ENCODE data around the gene FIBCD1. TPM values are rescaled to one million over a fixed set of nuclear protein-coding genes. Genes with fewer than 3 reads are reported as not detected.

The FIBCD1 gene
- 1 to 10 TPM; 7.9 to 9.6 TPM for total RNA-seq
- long read RNA-seq, partial matches to known transcripts = 1 of 6 reads
- long read RNA-seq, other reads (novel, unspliced or antisense) = 5 of 6 reads

- ATAC-seq (peak; percentile 71), DNase-seq (peak; percentile 57 to 68)
- intact Hi-C loops (cut with DNase I, micrococcal nuclease) = loop anchor here in 1 of 2 donors (5.0 kb wide), 1 partner anchor 237 kb away; no protein-coding TSS in a partner anchor
These were observed at the start of gene FIBCD1 for GRCh38 chr9:130938652-130939404. Gene FIBCD1 (minus strand): TSS chr9:130939247. CDS start chr9:130938607, 640 bp downstream.

- intact Hi-C loops (cut with DNase I, micrococcal nuclease) = no loop called here
- DNase-seq (no peak), ATAC-seq (no peak)
These were observed 49.3 kb upstream of the FIBCD1 start for GRCh38 chr9:130988400-130988747.

- ATAC-seq (no peak), DNase-seq (no peak)
- intact Hi-C loops (cut with DNase I, micrococcal nuclease) = no loop called here
These were observed 48.8 kb upstream of the FIBCD1 start for GRCh38 chr9:130987738-130988399.

DNA sequence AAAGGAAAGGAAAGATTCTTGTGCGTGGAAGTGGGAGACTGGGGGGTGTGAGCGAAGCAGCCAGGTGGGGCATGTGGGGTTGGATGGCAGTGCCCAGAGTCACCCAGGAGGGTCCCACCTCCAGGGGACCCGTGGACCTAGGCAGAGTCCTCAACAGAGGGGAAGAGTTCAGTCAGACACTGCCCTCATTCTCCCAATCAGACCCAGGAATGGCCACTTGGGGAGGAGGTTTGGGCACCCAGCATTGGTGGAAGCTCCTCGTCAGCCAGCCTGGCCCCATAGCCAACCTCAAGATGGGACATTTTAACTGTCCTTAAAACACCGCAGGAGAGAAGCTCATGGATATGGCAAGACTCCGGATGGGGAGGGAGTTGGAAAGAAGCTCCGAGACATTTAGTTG, 48.0 kb upstream of the FIBCD1 start:
- no peak for DNase-seq
- ATAC-seq = no peak
- intact Hi-C loops (cut with DNase I, micrococcal nuclease) = no loop called here

GRCh38 chr9:130986356-130986965, 47.4 kb upstream of the FIBCD1 start:
- ATAC-seq (no peak), DNase-seq (no peak)
- intact Hi-C loops (cut with DNase I, micrococcal nuclease) = no loop called here

DNA sequence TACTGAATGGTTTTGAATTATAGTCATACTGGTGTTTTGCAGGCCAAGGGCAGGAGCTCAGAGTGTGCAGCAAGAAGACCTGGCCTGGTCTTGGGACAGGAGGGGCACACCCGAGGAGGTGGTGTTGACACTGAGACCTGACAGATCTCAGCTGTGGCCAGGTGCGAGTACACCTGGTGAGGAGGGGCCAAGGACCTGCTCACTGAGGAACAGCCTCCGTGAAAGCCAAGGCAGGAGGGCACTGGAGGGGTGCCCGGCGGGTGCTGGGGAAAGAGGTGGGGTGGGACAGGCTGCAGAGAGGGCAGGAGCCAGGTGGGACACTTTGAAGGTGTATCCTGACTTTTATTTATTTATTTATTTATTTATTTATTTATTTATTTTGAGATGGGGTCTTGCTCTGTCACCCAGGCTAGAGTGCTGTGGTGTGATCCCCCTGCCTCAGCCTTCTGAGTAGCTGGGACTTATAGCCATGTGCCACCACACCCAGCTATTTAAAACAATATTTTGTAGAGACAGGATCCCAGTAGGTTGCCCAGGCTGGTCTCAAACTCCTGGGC, 46.6 kb upstream of the FIBCD1 start:
- ATAC-seq = no peak
- no peak for DNase-seq
- intact Hi-C loops (cut with DNase I, micrococcal nuclease) = no loop called here

GRCh38 chr9:130985029-130985428, 46.0 kb upstream of the FIBCD1 start:
- intact Hi-C loops (cut with DNase I, micrococcal nuclease) = no loop called here
- ATAC-seq (no peak), DNase-seq (no peak)

DNA sequence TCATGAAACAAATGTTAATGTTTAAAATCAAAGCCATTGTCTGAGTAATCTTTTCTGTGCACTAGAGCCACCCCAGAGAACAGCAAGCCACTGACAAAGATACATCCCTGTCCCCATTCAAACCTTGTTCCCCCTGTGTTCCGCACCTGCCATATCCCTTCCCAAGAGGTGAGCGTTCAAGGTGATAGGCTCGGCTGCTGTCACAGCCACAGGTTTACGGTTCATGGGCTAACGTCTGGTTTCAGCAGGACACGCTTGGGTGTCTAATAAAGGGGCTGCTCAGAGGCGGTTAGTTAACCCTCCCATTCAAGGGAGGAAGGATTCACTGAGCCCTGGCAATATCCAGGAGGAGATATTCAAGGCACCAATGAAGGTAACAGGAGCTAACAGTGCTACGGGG, 45.5 kb upstream of the FIBCD1 start:
- ATAC-seq (no peak), DNase-seq (no peak)
- intact Hi-C loops (cut with DNase I, micrococcal nuclease) = no loop called here

- intact Hi-C loops (cut with DNase I, micrococcal nuclease) = no loop called here
- DNase-seq (no peak), ATAC-seq (no peak)
These were observed 44.9 kb upstream of the FIBCD1 start for GRCh38 chr9:130983970-130984369.

DNA sequence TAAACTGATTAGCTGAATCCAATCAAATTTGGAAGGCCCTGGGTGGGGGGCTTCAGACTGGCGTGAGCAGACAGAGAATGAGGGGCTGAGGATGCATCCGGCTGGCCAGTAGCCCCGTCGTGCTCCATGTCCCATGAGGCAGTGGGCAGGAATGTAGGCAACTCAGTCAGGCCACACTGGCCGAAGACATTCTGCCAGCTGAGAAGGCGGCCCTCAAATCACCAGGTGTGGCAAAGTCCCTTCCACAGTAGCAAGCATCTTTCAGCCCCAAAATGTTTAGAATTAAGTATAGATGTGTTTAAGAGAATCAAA, 44.3 kb upstream of the FIBCD1 start:
- ATAC-seq (no peak), DNase-seq (no peak)
- intact Hi-C loops (cut with DNase I, micrococcal nuclease) = no loop called here

GRCh38 chr9:130982636-130983358, 43.8 kb upstream of the FIBCD1 start:
- DNase-seq = no peak
- ATAC-seq = no peak
- intact Hi-C loops (cut with DNase I, micrococcal nuclease) = no loop called here

DNA sequence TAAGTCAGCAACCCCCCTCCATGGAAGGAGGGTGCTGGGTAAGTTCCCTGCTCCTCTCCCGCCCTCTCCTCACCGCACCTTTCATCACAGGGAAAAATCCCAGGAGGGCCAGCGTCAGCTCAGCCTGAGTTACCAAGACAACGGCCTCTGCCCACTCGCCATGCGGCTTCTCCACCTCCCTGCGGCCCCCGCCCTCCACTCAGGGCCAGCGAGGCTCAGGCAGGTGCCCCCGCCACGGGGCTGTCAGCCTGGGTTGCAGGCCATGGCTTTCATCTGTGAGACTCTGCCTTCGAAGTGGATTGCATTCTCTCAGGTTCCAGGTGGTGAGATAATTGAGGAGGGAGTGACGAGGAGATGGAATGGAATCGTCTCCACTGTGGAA, 42.7 kb upstream of the FIBCD1 start:
- ATAC-seq (no peak), DNase-seq (no peak)
- intact Hi-C loops (cut with DNase I, micrococcal nuclease) = no loop called here

- ATAC-seq (no peak), DNase-seq (no peak)
- intact Hi-C loops (cut with DNase I, micrococcal nuclease) = no loop called here
These were observed 42.1 kb upstream of the FIBCD1 start for GRCh38 chr9:130981002-130981755.

DNA sequence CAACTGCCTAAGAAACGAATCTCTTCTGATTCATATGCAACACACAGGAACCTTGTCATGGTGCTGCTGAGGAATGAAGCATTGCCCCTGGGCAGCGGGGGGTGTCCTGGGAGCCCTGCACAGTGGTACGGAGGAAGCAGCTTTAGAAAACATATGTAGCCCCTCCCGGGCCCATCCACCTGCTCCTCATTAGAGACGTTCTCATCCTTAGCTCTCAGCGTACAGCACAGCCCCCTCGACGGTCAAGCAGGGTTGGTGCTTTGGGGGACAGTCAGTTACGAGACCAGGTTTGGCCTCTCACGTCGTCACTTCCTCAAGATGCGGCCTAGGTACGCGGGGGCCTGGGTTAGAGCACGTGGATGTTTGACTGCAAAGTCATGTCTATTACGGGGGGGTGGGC, 41.5 kb upstream of the FIBCD1 start:
- ATAC-seq (no peak), DNase-seq (no peak)
- intact Hi-C loops (cut with DNase I, micrococcal nuclease) = no loop called here

- ATAC-seq (no peak), DNase-seq (no peak)
- intact Hi-C loops (cut with DNase I, micrococcal nuclease) = no loop called here
These were observed 40.7 kb upstream of the FIBCD1 start for GRCh38 chr9:130979591-130980385.

DNA sequence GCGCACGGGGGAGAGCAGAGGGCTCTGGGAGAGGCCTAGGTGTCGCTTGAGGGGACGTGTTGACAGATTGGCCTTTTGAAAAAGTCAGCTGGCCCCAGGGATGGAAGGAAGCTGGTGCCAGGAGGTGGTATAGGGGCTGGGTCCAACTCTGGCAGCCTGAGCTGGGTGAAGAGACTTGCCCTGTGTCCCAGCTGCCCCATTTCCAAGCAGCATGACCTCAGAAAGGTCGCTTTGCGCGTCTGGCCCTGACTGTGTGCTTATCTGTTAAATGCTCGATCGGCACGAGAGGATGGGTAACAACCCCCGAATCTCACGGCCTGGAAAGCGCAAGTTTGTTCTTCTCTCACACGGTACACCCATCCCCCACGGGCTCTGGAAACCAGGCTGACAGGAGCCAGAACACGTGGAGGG, 38.8 kb upstream of the FIBCD1 start:
- ATAC-seq = no peak

GRCh38 chr9:130975932-130976841, 37.1 kb upstream of the FIBCD1 start:
- DNase-seq = no peak
- intact Hi-C loops (cut with DNase I, micrococcal nuclease) = no loop called here
- no peak for ATAC-seq

More for the DNA sequence above, 38.8 kb upstream of the FIBCD1 start:
- DNase-seq = no peak
- intact Hi-C loops (cut with DNase I, micrococcal nuclease) = no loop called here
